ENCODE measurements around the gene TRIP13. TPM values are rescaled to one million over a fixed set of nuclear protein-coding genes. Genes with fewer than 3 reads are reported as not detected.
"Not testable (repeated sequence)": the region's sequence is repeated elsewhere in the genome, so short reads cannot be mapped to it uniquely, and the experiment has no call there.

The TRIP13 gene
- total and polyA plus RNA-seq, 10 of the 15 experiments (the other 5 are each of a cell fraction or from before 2014, with no cell fraction given), result 15.1 to 64.9 (median 32.2) TPM

DNA sequence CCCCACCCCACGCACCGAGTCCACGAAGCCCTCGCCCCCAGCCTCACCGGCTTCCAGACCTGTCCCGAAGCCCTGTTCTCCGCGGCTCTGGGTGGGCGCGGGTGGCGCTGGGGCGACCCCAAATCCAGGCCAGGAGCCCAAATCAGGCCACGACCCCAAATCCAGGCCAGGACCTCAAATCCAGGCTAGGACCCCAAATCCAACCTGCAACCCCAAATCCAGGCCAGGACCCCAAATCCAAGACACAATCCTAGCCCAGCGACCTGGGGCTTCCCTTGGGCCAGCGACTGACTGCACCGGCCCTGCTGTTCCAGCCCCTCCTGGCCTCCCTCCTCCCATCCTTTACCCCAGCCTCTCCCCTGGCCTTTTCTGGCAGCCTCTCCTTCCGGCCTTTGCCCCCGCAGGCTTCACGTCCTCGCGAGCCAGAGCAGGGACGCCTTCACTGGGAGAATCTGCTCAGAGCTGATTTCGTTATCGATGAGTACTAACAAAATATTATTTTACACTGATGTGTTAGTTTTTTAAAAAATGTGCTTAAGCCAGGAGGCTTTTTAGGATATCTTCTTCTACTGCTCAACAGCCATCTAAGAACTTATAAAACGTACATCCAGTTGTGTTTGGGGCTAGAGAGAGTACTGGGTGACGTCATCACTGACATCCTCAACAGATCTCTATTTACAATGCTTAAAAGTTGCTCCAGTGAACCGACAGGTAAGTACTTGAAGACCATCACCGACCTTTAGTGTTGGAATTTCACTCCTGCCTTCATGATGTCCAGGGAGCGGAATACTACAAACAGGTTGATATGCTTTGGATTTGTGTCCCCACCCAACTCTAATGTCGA is 34.7 kb downstream of the TRIP13 start:
- no TSS peak for BruUV-seq (replicated peaks)
- TF ChIP-seq STAT3 (IDR thresholded peaks at IDR 0.05; ENCODE audit: low read depth, low read length), result no peak
- TF ChIP-seq, protein P1, sequence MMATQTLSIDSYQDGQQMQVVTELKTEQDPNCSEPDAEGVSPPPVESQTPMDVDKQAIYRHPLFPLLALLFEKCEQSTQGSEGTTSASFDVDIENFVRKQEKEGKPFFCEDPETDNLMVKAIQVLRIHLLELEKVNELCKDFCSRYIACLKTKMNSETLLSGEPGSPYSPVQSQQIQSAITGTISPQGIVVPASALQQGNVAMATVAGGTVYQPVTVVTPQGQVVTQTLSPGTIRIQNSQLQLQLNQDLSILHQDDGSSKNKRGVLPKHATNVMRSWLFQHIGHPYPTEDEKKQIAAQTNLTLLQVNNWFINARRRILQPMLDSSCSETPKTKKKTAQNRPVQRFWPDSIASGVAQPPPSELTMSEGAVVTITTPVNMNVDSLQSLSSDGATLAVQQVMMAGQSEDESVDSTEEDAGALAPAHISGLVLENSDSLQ (IDR thresholded peaks at IDR 0.05), result no peak
- TF ChIP-seq, protein P2, sequence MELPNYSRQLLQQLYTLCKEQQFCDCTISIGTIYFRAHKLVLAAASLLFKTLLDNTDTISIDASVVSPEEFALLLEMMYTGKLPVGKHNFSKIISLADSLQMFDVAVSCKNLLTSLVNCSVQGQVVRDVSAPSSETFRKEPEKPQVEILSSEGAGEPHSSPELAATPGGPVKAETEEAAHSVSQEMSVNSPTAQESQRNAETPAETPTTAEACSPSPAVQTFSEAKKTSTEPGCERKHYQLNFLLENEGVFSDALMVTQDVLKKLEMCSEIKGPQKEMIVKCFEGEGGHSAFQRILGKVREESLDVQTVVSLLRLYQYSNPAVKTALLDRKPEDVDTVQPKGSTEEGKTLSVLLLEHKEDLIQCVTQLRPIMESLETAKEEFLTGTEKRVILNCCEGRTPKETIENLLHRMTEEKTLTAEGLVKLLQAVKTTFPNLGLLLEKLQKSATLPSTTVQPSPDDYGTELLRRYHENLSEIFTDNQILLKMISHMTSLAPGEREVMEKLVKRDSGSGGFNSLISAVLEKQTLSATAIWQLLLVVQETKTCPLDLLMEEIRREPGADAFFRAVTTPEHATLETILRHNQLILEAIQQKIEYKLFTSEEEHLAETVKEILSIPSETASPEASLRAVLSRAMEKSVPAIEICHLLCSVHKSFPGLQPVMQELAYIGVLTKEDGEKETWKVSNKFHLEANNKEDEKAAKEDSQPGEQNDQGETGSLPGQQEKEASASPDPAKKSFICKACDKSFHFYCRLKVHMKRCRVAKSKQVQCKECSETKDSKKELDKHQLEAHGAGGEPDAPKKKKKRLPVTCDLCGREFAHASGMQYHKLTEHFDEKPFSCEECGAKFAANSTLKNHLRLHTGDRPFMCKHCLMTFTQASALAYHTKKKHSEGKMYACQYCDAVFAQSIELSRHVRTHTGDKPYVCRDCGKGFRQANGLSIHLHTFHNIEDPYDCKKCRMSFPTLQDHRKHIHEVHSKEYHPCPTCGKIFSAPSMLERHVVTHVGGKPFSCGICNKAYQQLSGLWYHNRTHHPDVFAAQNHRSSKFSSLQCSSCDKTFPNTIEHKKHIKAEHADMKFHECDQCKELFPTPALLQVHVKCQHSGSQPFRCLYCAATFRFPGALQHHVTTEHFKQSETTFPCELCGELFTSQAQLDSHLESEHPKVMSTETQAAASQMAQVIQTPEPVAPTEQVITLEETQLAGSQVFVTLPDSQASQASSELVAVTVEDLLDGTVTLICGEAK (IDR thresholded peaks at IDR 0.05; ENCODE audit: borderline replicate concordance), result no peak
- TF ChIP-seq ATF7 (IDR thresholded peaks at IDR 0.05; ENCODE audit: low read depth), result no peak
- no peak for TF ChIP-seq SIN3A (IDR thresholded peaks at IDR 0.05; ENCODE audit: low read depth, low read length)
- TF ChIP-seq SREBF1 (IDR thresholded peaks at IDR 0.05; ENCODE audit: low read length), result no peak
- no peak for TF ChIP-seq YBX1 (IDR thresholded peaks at IDR 0.05)
- TF ChIP-seq SMC3 (IDR thresholded peaks at IDR 0.05; ENCODE audit: borderline replicate concordance, low read length), result no peak
- no peak for TF ChIP-seq SRF (IDR thresholded peaks at IDR 0.05; ENCODE audit: low read depth in 2 of 2, low read length in 2 of 2)
- ChIA-PET RAD21 (ENCODE audit: unreplicated experiment) (no interaction called here), CTCF (no interaction called here), POLR2A (no interaction called here), SMC1A (ENCODE audit: uncharacterized antibody, unreplicated experiment) (no interaction called here)
- no peaks in the 10 kb centered on the region for H3K36me3 ChIP-seq (ENCODE audit: control insufficient read depth in 2 of 2, insufficient read depth in 2 of 2, low read length in 1 of 2)
- ATAC-seq, result no peak
- no peak overlapping the region for H2AFZ ChIP-seq (ENCODE audit: control insufficient read depth, low read depth, low read length)
- in situ Hi-C loops (cut with MboI), result no loop called here
- peak overlapping the region; percentile 7; the same call in 1 of the 2 replicates for H3K4me2 ChIP-seq (ENCODE audit: control insufficient read depth, insufficient read depth)
- no peaks in the 10 kb centered on the region for H3K79me2 ChIP-seq (ENCODE audit: control insufficient read depth, insufficient read depth, low read length)
- no peaks in the 10 kb centered on the region for H3K9me3 ChIP-seq (replicated peaks; ENCODE audit: control insufficient read depth, insufficient read depth, low read length)
- no peak for DNase-seq (ENCODE audit: low read depth, low spot score)
- no peak overlapping the region for H3K27ac ChIP-seq (ENCODE audit: control insufficient read depth, insufficient read depth)
- no peaks in the 10 kb centered on the region for H4K20me1 ChIP-seq (ENCODE audit: control insufficient read depth, insufficient read depth)
- no peak overlapping the region for H3K4me3 ChIP-seq
- no peaks in the 10 kb centered on the region for H3K4me1 ChIP-seq (ENCODE audit: control insufficient read depth, insufficient read depth, low read length)
- intact Hi-C loops (cut with micrococcal nuclease; ENCODE audit: unreplicated experiment), result no loop called here
- WGBS (ENCODE audit: insufficient coverage, insufficient replicate concordance, low lambda C conversion rate, missing lambda C conversion rate), result 88% methylated on average over 28 of the region's 30 CpGs
- H3K9ac ChIP-seq (ENCODE audit: control insufficient read depth, insufficient read depth, low read length), result no peak overlapping the region
- no peaks in the 10 kb centered on the region for H3K27me3 ChIP-seq (replicated peaks in 1 of 2; ENCODE audit: control insufficient read depth in 2 of 2, insufficient read depth in 2 of 2, low read length in 1 of 2)
- no peak for FAIRE-seq

DNA sequence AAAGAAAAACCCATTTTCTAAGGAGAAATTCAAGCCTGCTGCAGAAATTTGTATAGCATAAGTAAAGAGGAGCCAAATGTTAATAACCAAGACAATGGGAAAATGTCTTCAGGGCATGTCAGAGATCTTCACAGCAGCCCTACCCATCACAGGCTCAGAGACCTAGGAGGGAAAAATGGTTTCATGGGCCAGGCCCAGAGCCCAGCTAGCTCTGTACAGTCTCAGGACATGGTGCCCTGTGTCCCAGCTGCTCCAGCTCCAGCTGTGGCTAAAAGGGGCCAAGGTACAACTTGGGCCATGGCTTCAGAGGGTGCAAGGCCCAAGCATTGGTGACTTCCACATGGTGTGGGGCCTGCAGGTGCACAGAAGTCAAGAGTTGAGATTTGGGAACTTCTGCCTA is 36.5 kb downstream of the TRIP13 start:
- H3K27ac ChIP-seq (ENCODE audit: control insufficient read depth, insufficient read depth); H3K4me3 ChIP-seq; in situ Hi-C loops (cut with MboI); H3K4me2 ChIP-seq (ENCODE audit: control insufficient read depth, insufficient read depth); CTCF ChIA-PET; DNase-seq (ENCODE audit: low read depth, low spot score); H3K9me3 ChIP-seq (replicated peaks; ENCODE audit: control insufficient read depth, insufficient read depth, low read length); RAD21 ChIA-PET (ENCODE audit: unreplicated experiment); SMC1A ChIA-PET (ENCODE audit: uncharacterized antibody, unreplicated experiment); H3K9ac ChIP-seq (ENCODE audit: control insufficient read depth, insufficient read depth, low read length); H3K36me3 ChIP-seq (ENCODE audit: control insufficient read depth in 2 of 2, insufficient read depth in 2 of 2, low read length in 1 of 2); H2AFZ ChIP-seq (ENCODE audit: control insufficient read depth, low read depth, low read length); BruUV-seq (replicated peaks); H4K20me1 ChIP-seq (ENCODE audit: control insufficient read depth, insufficient read depth); H3K27me3 ChIP-seq (replicated peaks in 1 of 2; ENCODE audit: control insufficient read depth in 2 of 2, insufficient read depth in 2 of 2, low read length in 1 of 2); POLR2A ChIA-PET; H3K79me2 ChIP-seq (ENCODE audit: control insufficient read depth, insufficient read depth, low read length); H3K4me1 ChIP-seq (ENCODE audit: control insufficient read depth, insufficient read depth, low read length); intact Hi-C loops (cut with micrococcal nuclease; ENCODE audit: unreplicated experiment); ATAC-seq; FAIRE-seq: not testable (repeated sequence)

All from GM12878 (cell line).